HepG2 (cell line): ENCODE measurements around the gene MTTP. TPM values are rescaled to one million over a fixed set of nuclear protein-coding genes. Genes with fewer than 3 reads are reported as not detected.

Experiments used
- ARNTL ChIP-seq: sonication (generic); formaldehyde crosslinking; IDR thresholded peaks from 2 replicates; pipeline ENCODE4 v1.4.0; 2020; ENCODE audit warnings: mild to moderate bottlenecking, missing genetic modification reagents
- CREB1 ChIP-seq, 2 experiments: fragments of 450-650 bp in 1 of 2; IDR thresholded peaks; 2 replicates each; pipeline ENCODE4 v1.6.1; 2016 to 2017; ENCODE audit warnings: control low read depth in 1 of 2, mild to moderate bottlenecking in 1 of 2, missing compliant biosample characterization in 1 of 2, missing genetic modification characterization in 1 of 2
- FOSL2 ChIP-seq: sonication (generic); formaldehyde crosslinking; IDR thresholded peaks from 2 replicates; pipeline ENCODE4 v1.4.0; 2020; ENCODE audit warnings: missing genetic modification reagents
- FOXK2 ChIP-seq: fragments of 450-650 bp; IDR thresholded peaks from 2 replicates; pipeline ENCODE4 v1.6.1; 2016
- GFI1 ChIP-seq: sonication (generic); formaldehyde crosslinking; IDR thresholded peaks from 2 replicates; pipeline ENCODE4 v1.5.0; 2020; ENCODE audit warnings: missing genetic modification reagents, mild to moderate bottlenecking, borderline replicate concordance
- GLMP ChIP-seq: sonication (generic); formaldehyde crosslinking; IDR thresholded peaks from 2 replicates; pipeline ENCODE4 v1.9.0; 2021; ENCODE audit warnings: missing genetic modification reagents, mild to moderate bottlenecking, borderline replicate concordance
- HDAC2 ChIP-seq: sonication (generic); formaldehyde crosslinking; IDR thresholded peaks from 2 replicates; pipeline ENCODE4 v1.4.0; 2020; ENCODE audit warnings: missing genetic modification reagents
- JUNB ChIP-seq: sonication (generic); formaldehyde crosslinking; IDR thresholded peaks from 2 replicates; pipeline ENCODE4 v1.8.0; 2022; ENCODE audit warnings: missing genetic modification reagents, mild to moderate bottlenecking, borderline replicate concordance
- KMT2B ChIP-seq: IDR thresholded peaks from 2 replicates; pipeline ENCODE4 v1.6.1; 2016; ENCODE audit warnings: missing genetic modification reagents, missing compliant biosample characterization
- MAZ ChIP-seq, 2 experiments: sonication (generic) in 1 of 2; formaldehyde crosslinking in 1 of 2; IDR thresholded peaks; 2 replicates each; pipeline versions ENCODE4 v1.5.0 to v1.6.1; 2012 to 2020; ENCODE audit warnings: low read depth in 2 of 2, mild to moderate bottlenecking in 2 of 2, borderline replicate concordance in 1 of 2, improper control_type of control experiment in 1 of 2, low read length in 1 of 2, missing genetic modification reagents in 1 of 2, moderate library complexity in 1 of 2
- MBNL3 ChIP-seq: fragments of 250-450 bp; sonication (Bioruptor Pico); conservative IDR thresholded peaks from 2 replicates; pipeline ENCODE4 v1.8.0; 2022; ENCODE audit warnings: mild to moderate bottlenecking, inconsistent platforms
- NAIF1 ChIP-seq: sonication (generic); formaldehyde crosslinking; IDR thresholded peaks from 2 replicates; pipeline ENCODE4 v1.5.0; 2020; ENCODE audit warnings: mild to moderate bottlenecking, missing genetic modification reagents, borderline replicate concordance
- RAD51 ChIP-seq: fragments of 450-650 bp; IDR thresholded peaks from 2 replicates; pipeline ENCODE4 v1.6.1; 2016; ENCODE audit warnings: borderline replicate concordance
- REXO4 ChIP-seq: sonication (generic); formaldehyde crosslinking; IDR thresholded peaks from 2 replicates; pipeline ENCODE4 v1.8.0; 2022; ENCODE audit warnings: missing genetic modification reagents, mild to moderate bottlenecking, borderline replicate concordance
- TBL1XR1 ChIP-seq: fragments of 150-350 bp; IDR thresholded peaks from 2 replicates; pipeline ENCODE4 v1.6.1; 2014; ENCODE audit warnings: borderline replicate concordance, low read length; ENCODE audit not compliant: partially characterized antibody
- ZBED4 ChIP-seq: sonication (generic); formaldehyde crosslinking; IDR thresholded peaks from 2 replicates; pipeline ENCODE4 v1.4.0; 2020; ENCODE audit warnings: missing genetic modification reagents, borderline replicate concordance
- ZNF205 ChIP-seq: IDR thresholded peaks from 2 replicates; pipeline ENCODE4 v1.6.1; 2018; ENCODE audit warnings: missing biosample characterization, missing genetic modification reagents
- ZNF317 ChIP-seq: sonication (generic); formaldehyde crosslinking; IDR thresholded peaks from 2 replicates; pipeline ENCODE4 v1.5.0; 2020; ENCODE audit warnings: mild to moderate bottlenecking, missing genetic modification reagents
- ZNF414 ChIP-seq: sonication (generic); formaldehyde crosslinking; IDR thresholded peaks from 2 replicates; pipeline ENCODE4 v1.5.0; 2020; ENCODE audit warnings: missing genetic modification reagents
- ZNF597 ChIP-seq: sonication (generic); formaldehyde crosslinking; IDR thresholded peaks from 2 replicates; pipeline ENCODE4 v1.5.0; 2020; ENCODE audit warnings: missing genetic modification reagents
- ZNF788 ChIP-seq: sonication (generic); formaldehyde crosslinking; IDR thresholded peaks from 2 replicates; pipeline ENCODE4 v1.5.0; 2020; ENCODE audit warnings: mild to moderate bottlenecking, missing genetic modification reagents, borderline replicate concordance
- ZNF879 ChIP-seq: sonication (generic); formaldehyde crosslinking; IDR thresholded peaks from 2 replicates; pipeline ENCODE4 v1.8.1; 2023; ENCODE audit warnings: missing genetic modification reagents
- polyA plus RNA-seq, 8 experiments: library from polyadenylated mRNA; depleted of rRNA in 3 of 8; stranded (reverse) in 7 of 8; unstranded in 1 of 8; fragments of >200 nt; fragmentation: Illumina TruSeq in 4 of 8; extraction: Trizol in 4 of 8; gene quantifications; 2 replicates each; pipeline versions ENCODE4 v1.2.1 to v1.2.3, GENCODE V29; 2011 to 2016; ENCODE audit warnings: low read depth in 4 of 8, missing spikeins in 1 of 8, mixed read lengths in 1 of 8; ENCODE audit not compliant: insufficient read depth in 1 of 8
- total RNA-seq, 5 experiments: library from RNA; depleted of rRNA; stranded (reverse); fragments of >200 nt; fragmentation: Illumina TruSeq; extraction: Trizol; gene quantifications; 2 replicates each; pipeline ENCODE4 v1.2.3, GENCODE V29; 2016; ENCODE audit warnings: low read depth in 1 of 5

MTTP gene
- total and polyA plus RNA-seq, 2 of the 13 experiments (the other 11 are each of a cell fraction or from before 2014, with no cell fraction given): 84.7 to 102 TPM

- no peak for TF ChIP-seq ZBED4 (CRISPR knock-in tag)
- no peak for TF ChIP-seq RAD51
- no peak for TF ChIP-seq ZNF879 (CRISPR knock-in tag)
- no peak for TF ChIP-seq ZNF317 (CRISPR knock-in tag)
- TF ChIP-seq MBNL3 (CRISPR knock-in tag): no peak
- peak; percentile 71 for TF ChIP-seq KMT2B (CRISPR knock-in tag)
- TF ChIP-seq CREB1 (IDR thresholded peaks at IDR 0.05): peak; percentile 94
- peak; percentile 99 for TF ChIP-seq CREB1 (CRISPR knock-in tag; IDR thresholded peaks at IDR 0.05)
- TF ChIP-seq ZNF788: peak; percentile 49; the same call in 1 of the 2 replicates
- TF ChIP-seq FOXK2: peak; percentile 73
- no peak for TF ChIP-seq JUNB (CRISPR knock-in tag)
- TF ChIP-seq REXO4 (CRISPR knock-in tag): no peak
- no peak; the same call in 1 of the 2 replicates for TF ChIP-seq GFI1 (CRISPR knock-in tag)
- TF ChIP-seq ZNF205: peak; percentile 18; the same call in 1 of the 2 replicates
- TF ChIP-seq MAZ (IDR thresholded peaks at IDR 0.05; ENCODE audit: borderline replicate concordance, low read depth, low read length): peak; percentile 80; the same call in 1 of the 2 replicates
- no peak for TF ChIP-seq MAZ (CRISPR knock-in tag; IDR thresholded peaks at IDR 0.05; ENCODE audit: low read depth)
- TF ChIP-seq ARNTL (CRISPR knock-in tag): peak; percentile 41; the same call in 1 of the 2 replicates
- TF ChIP-seq NAIF1 (CRISPR knock-in tag): peak; percentile 98
- TF ChIP-seq HDAC2 (CRISPR knock-in tag): 0 out of 2 replicates have a peak, but pooled peaks have one; percentile 37
- no peak for TF ChIP-seq ZNF597 (CRISPR knock-in tag)
- TF ChIP-seq GLMP (CRISPR knock-in tag): no peak
- TF ChIP-seq TBL1XR1: no peak
- TF ChIP-seq FOSL2 (CRISPR knock-in tag): peak; percentile 14
- TF ChIP-seq ZNF414 (CRISPR knock-in tag): no peak
Measured at GRCh38 chr4:99563310-99564186, 11.1 kb upstream of the MTTP start, which contains the start of gene TRMT10A (continued).
